CD14-positive monocyte (primary cell): ENCODE results near the gene TTLL4. TPM values are rescaled to one million over a fixed set of nuclear protein-coding genes. Genes with fewer than 3 reads are reported as not detected.
A peak's percentile ranks its signal among the peaks of the same experiment; 100 is the strongest.

Source experiments
- DNase-seq, 3 donors: peaks; one replicate each; pipeline ENCODE4 v3.0.0-alpha.2; 2011 to 2022
- H2AFZ ChIP-seq: 2 replicates; pipeline ENCODE4 v1.6.0; 2012; ENCODE audit warnings: mild to moderate bottlenecking, low read depth, low read length, inconsistent platforms; ENCODE audit not compliant: insufficient read depth, poor library complexity, severe bottlenecking
- H3K27ac ChIP-seq, 2 donors: 1 replicate in 1 of 2; 2 replicates in 1 of 2; pipeline ENCODE4 v1.5.1; 2012 to 2013; ENCODE audit warnings: low read length in 2 of 2, control low read depth in 1 of 2, inconsistent platforms in 1 of 2, low read depth in 1 of 2, mild to moderate bottlenecking in 1 of 2
- H3K27me3 ChIP-seq, 2 donors: one replicate each; pipeline versions ENCODE4 v1.6.0 to v1.6.1; 2011 to 2013; ENCODE audit warnings: low read length in 2 of 2; ENCODE audit not compliant: control insufficient read depth in 2 of 2, insufficient read depth in 2 of 2
- H3K36me3 ChIP-seq, 2 donors: replicated peaks in 1 of 2; 1 replicate in 1 of 2; 2 replicates in 1 of 2; pipeline versions ENCODE4 v1.5.1 to v1.6.1; 2012 to 2013; ENCODE audit warnings: low read length in 2 of 2, control low read depth in 1 of 2, inconsistent platforms in 1 of 2, mild to moderate bottlenecking in 1 of 2; ENCODE audit not compliant: insufficient read depth in 2 of 2, control insufficient read depth in 1 of 2
- H3K4me1 ChIP-seq, 2 donors: 1 replicate in 1 of 2; 2 replicates in 1 of 2; pipeline versions ENCODE4 v1.5.1 to v1.6.1; 2012 to 2013; ENCODE audit warnings: low read length in 2 of 2, control low read depth in 1 of 2, inconsistent platforms in 1 of 2, mild to moderate bottlenecking in 1 of 2, moderate library complexity in 1 of 2; ENCODE audit not compliant: insufficient read depth in 2 of 2, control insufficient read depth in 1 of 2
- H3K4me2 ChIP-seq: replicated peaks from 2 replicates; pipeline ENCODE3; 2012; ENCODE audit warnings: low read length, moderate library complexity, mild to moderate bottlenecking; ENCODE audit not compliant: poor library complexity, severe bottlenecking; ENCODE audit errors: extremely low read depth
- H3K4me3 ChIP-seq, 3 experiments: fragments of 200-600 bp in 1 of 3; sonication (generic) in 1 of 3; replicated peaks in 1 of 3; 1 replicate in 2 of 3; 2 replicates in 1 of 3; pipeline ENCODE4 v1.5.1; 2011 to 2013; ENCODE audit warnings: low read length in 3 of 3, mild to moderate bottlenecking in 3 of 3, control low read depth in 2 of 3, low read depth in 2 of 3, inconsistent platforms in 1 of 3, moderate library complexity in 1 of 3
- H3K79me2 ChIP-seq: 2 replicates; pipeline ENCODE4 v1.6.0; 2012; ENCODE audit warnings: mild to moderate bottlenecking, control low read depth, inconsistent platforms, low read length, moderate library complexity; ENCODE audit not compliant: insufficient read depth
- H3K9ac ChIP-seq: 2 replicates; pipeline ENCODE4 v1.6.0; 2017; ENCODE audit warnings: low read length, mild to moderate bottlenecking; ENCODE audit not compliant: insufficient read depth, poor library complexity, severe bottlenecking
- H3K9me3 ChIP-seq, 2 donors: replicated peaks in 1 of 2; 1 replicate in 1 of 2; 2 replicates in 1 of 2; pipeline versions ENCODE4 v1.5.1 to v1.6.1; 2012 to 2013; ENCODE audit warnings: low read length in 2 of 2, control low read depth in 1 of 2; ENCODE audit not compliant: control insufficient read depth in 1 of 2, insufficient read depth in 1 of 2
- H4K20me1 ChIP-seq: 2 replicates; pipeline ENCODE4 v1.6.0; 2012; ENCODE audit warnings: mild to moderate bottlenecking, low read length, control low read depth, moderate library complexity; ENCODE audit not compliant: insufficient read depth
- H3K27ac Mint-ChIP-seq, 7 donors: one replicate each; pipeline ENCODE4 v1.8.0; 2020; ENCODE audit warnings: mild to moderate bottlenecking in 7 of 7, mixed read lengths in 7 of 7, moderate library complexity in 6 of 7, inconsistent platforms in 2 of 7
- H3K27me3 Mint-ChIP-seq, 3 donors: one replicate each; pipeline ENCODE4 v1.8.0; 2021 to 2022; ENCODE audit warnings: low read depth in 3 of 3, mild to moderate bottlenecking in 3 of 3, mixed read lengths in 3 of 3, moderate library complexity in 3 of 3, inconsistent platforms in 1 of 3
- H3K36me3 Mint-ChIP-seq, 2 donors: one replicate each; pipeline ENCODE4 v1.8.0; 2020; ENCODE audit warnings: mixed read lengths in 2 of 2, inconsistent platforms in 1 of 2, mild to moderate bottlenecking in 1 of 2
- H3K4me1 Mint-ChIP-seq: one replicate; pipeline ENCODE4 v1.8.0; 2020; ENCODE audit warnings: mild to moderate bottlenecking, mixed read lengths
- H3K4me3 Mint-ChIP-seq, 2 donors: one replicate each; pipeline ENCODE4 v1.8.0; 2020; ENCODE audit warnings: mild to moderate bottlenecking in 2 of 2, mixed read lengths in 2 of 2, moderate library complexity in 1 of 2
- H3K9me3 Mint-ChIP-seq, 7 donors: one replicate each; pipeline ENCODE4 v1.8.0; 2020 to 2022; ENCODE audit warnings: mixed read lengths in 7 of 7, mild to moderate bottlenecking in 6 of 7, moderate library complexity in 6 of 7, inconsistent platforms in 2 of 7
- WGBS: methylation state at CpG from one replicate; pipeline ENCODE4 v1.1.5; 2013; ENCODE audit warnings: missing lambda C conversion rate; ENCODE audit not compliant: insufficient coverage; 5-methylcytosine and 5-hydroxymethylcytosine counted together
- intact Hi-C, 2 donors: fragments of 100-400 bp; cut with micrococcal nuclease; formaldehyde crosslinking; loops; one replicate each; pipeline versions ENCODE4 v1.15.0 to v1.15.1; 2023
- polyA plus RNA-seq, 3 donors: library from polyadenylated mRNA; depleted of rRNA in 1 of 3; unstranded in 2 of 3; stranded (reverse) in 1 of 3; fragments of 300-500 nt in 2 of 3; fragments of >200 nt in 1 of 3; fragmentation: Illumina TruSeq in 2 of 3; gene quantifications; 1 replicate in 2 of 3; 2 replicates in 1 of 3; pipeline ENCODE4 v1.2.3, GENCODE V29; 2012 to 2021
- TF ChIP-seq, protein P1 (sequence below): fragments of 200-600 bp; IDR thresholded peaks from one replicate; pipeline ENCODE4 v1.8.0; 2022; ENCODE audit warnings: antibody characterized with exemption, mild to moderate bottlenecking

Gene TTLL4
- polyA plus RNA-seq, 3 donors: 13.5 to 90.2 (median 16.3) TPM

DNA sequence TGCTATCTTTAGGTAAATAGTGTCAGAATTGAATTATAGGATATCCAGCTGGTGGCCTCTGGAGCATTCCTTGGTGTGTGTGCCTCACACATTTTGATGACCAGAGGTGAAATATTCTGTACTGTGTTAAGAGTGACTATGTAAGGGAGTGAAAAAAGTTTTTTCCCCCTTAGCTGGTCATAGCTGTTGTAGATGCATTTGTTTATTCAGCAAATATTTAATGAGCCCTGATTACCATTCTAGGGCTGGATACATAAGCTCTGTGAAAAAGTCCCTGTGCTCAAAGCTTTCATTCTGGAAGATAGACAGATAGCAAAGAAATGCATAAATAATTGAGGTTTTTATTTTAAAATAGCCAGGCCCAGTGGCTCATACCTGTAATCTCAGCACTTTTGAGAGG is 10.9 kb downstream of the TTLL4 start:
- Histone ChIP-seq H3K79me2 (peaks cover 94% of the 10 kb centered on the region), H3K4me3 (no peak overlapping the region), H3K9me3 (peaks cover 12 to 14% of the 10 kb centered on the region in 2 donors), H3K4me2 (no peak overlapping the region), H2AFZ (no peak overlapping the region), H3K36me3 (peaks cover 8 to 45% of the 10 kb centered on the region in 2 donors), H3K9ac (no peak overlapping the region), H3K27me3 (no peaks in the 10 kb centered on the region), H3K27ac (no peak overlapping the region), H4K20me1 (peaks cover 6% of the 10 kb centered on the region), H3K4me1 (peaks cover 32 to 40% of the 10 kb centered on the region in 2 donors)
- TF ChIP-seq, protein P1, sequence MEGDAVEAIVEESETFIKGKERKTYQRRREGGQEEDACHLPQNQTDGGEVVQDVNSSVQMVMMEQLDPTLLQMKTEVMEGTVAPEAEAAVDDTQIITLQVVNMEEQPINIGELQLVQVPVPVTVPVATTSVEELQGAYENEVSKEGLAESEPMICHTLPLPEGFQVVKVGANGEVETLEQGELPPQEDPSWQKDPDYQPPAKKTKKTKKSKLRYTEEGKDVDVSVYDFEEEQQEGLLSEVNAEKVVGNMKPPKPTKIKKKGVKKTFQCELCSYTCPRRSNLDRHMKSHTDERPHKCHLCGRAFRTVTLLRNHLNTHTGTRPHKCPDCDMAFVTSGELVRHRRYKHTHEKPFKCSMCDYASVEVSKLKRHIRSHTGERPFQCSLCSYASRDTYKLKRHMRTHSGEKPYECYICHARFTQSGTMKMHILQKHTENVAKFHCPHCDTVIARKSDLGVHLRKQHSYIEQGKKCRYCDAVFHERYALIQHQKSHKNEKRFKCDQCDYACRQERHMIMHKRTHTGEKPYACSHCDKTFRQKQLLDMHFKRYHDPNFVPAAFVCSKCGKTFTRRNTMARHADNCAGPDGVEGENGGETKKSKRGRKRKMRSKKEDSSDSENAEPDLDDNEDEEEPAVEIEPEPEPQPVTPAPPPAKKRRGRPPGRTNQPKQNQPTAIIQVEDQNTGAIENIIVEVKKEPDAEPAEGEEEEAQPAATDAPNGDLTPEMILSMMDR: no peak
- Mint-ChIP-seq H3K4me1 (peaks cover 51% of the 10 kb centered on the region), H3K9me3 (peaks cover 5 to 15% (median 12%) of the 10 kb centered on the region in 7 donors), H3K4me3 (no peak overlapping the region), H3K36me3 (peaks cover 33 to 52% of the 10 kb centered on the region in 2 donors), H3K27me3 (peaks cover 0 to 2% (median 0%) of the 10 kb centered on the region in 3 donors), H3K27ac (peak overlapping the region in 1 of 7 donors; percentile 52)
- intact Hi-C loops: no loop called here
- no peak for DNase-seq

DNA sequence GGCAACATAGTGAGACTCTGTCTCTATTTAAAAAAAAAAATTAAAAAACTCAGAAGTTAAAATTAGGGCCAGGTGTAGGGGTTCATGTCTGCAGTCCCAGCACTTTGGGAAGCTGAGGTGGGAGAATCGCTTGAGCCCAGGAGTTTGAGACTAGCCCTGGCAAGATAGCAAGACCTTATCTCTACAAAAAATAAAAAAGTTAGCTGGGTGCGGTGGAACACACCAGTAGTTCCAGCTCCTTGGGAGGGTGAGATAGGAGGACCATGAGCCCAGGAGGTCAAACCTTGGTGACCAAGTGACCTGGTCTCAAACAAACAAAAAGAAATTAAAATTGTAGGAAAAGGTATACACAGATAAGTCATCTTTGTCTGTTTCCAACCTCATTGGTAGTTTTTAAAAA is 11.3 kb downstream of the TTLL4 start:
- H3K36me3 ChIP-seq: peaks cover 8 to 45% of the 10 kb centered on the region in 2 donors
- peaks cover 48% of the 10 kb centered on the region for H3K4me1 Mint-ChIP-seq
- H3K27me3 Mint-ChIP-seq: peaks cover 0 to 2% (median 0%) of the 10 kb centered on the region in 3 donors
- no peak overlapping the region for H3K4me2 ChIP-seq
- H3K36me3 Mint-ChIP-seq: peaks cover 30 to 51% of the 10 kb centered on the region in 2 donors
- H3K4me1 ChIP-seq: peaks cover 29 to 36% of the 10 kb centered on the region in 2 donors
- TF ChIP-seq, protein P1: no peak
- H4K20me1 ChIP-seq: peaks cover 6% of the 10 kb centered on the region
- H3K27ac Mint-ChIP-seq: peak overlapping the region in 2 of 7 donors; percentile 52 to 73
- H3K4me3 Mint-ChIP-seq: no peak overlapping the region
- H3K27me3 ChIP-seq: no peaks in the 10 kb centered on the region
- intact Hi-C loops: no loop called here
- peaks cover 94% of the 10 kb centered on the region for H3K79me2 ChIP-seq
- no peak overlapping the region for H3K9ac ChIP-seq
- no CpG with 5 or more reads among the region's 2 CpGs for WGBS
- H3K9me3 ChIP-seq: peaks cover 16 to 18% of the 10 kb centered on the region in 2 donors
- no peak overlapping the region for H3K27ac ChIP-seq
- H2AFZ ChIP-seq: no peak overlapping the region
- no peak for DNase-seq
- no peak overlapping the region for H3K4me3 ChIP-seq
- H3K9me3 Mint-ChIP-seq: peaks cover 7 to 20% (median 16%) of the 10 kb centered on the region in 7 donors
